HG03571 (cell line): ENCODE results near the gene SLC26A9.
"Not testable (repeated sequence)": the region's sequence is repeated elsewhere in the genome, so short reads cannot be mapped to it uniquely, and the experiment has no call there.

Source experiments
- ATAC-seq: cut with Tn5 transposase; IDR thresholded peaks from one replicate; pipeline ENCODE4 v1.9.1; 2021; ENCODE audit not compliant: unreplicated experiment

Gene SLC26A9

DNA sequence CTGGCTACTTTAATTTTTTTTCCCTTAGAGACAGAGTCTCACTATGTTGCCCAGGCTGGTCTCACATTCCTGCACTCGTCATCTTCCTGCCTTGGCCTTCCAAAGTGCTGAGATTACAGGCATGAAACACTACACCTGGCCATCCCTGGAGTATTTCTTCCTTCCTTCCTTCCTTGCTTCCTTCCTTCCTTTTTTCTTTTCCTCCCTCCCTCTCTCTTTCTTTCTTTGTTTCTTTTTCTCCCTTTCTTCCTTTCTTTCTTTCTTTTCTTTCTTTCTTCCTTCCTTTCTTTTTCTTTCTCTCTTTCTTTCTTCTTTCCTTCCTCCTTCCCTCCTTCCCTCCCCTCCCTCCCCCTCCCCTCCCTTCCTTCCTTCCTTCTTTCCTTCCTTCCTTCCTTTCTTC lies 46.9 kb downstream of the SLC26A9 start:
- no peak for ATAC-seq

DNA sequence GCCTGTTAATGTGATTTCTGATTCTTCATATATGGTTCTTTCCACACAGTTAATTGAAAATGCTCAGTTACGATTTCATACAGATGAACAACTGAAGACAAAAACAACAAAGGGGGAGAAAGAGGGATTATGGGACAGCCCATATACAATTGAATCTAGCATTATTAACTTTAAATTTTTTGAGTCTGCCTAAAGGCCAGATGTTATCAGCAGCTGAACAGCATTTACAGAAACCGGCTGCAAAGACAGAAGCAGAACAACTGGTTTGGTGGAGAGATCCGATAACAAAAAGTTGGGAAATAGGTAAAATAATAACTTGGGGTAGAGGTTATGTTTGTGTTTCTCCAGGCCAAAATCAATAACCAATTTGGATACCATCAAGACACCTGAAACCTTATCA lies 49.1 kb downstream of the SLC26A9 start:
- ATAC-seq = not testable (repeated sequence)

GRCh38 chr1:205892175-205892574 lies 51.1 kb downstream of the SLC26A9 start:
- ATAC-seq = not testable (repeated sequence)

DNA sequence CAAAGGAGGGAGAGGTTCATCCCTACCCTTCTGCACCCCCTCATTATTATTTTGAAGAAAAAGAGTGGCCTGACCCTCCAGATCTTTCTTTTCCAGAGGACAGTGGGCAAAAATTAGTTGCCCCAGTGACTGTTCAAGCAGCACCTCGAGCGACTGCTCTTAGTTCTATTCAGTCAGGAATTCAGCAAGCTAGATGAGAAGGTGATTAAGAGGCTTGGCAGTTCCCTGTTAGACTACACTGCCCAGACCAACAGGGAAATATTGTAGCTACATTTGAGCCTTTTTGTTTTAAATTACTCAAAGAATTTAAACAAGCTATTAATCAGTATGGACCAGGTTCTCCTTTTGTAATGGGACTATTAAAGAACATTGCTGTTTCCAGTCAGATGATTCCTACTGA lies 51.8 kb downstream of the SLC26A9 start:
- ATAC-seq = not testable (repeated sequence)

DNA sequence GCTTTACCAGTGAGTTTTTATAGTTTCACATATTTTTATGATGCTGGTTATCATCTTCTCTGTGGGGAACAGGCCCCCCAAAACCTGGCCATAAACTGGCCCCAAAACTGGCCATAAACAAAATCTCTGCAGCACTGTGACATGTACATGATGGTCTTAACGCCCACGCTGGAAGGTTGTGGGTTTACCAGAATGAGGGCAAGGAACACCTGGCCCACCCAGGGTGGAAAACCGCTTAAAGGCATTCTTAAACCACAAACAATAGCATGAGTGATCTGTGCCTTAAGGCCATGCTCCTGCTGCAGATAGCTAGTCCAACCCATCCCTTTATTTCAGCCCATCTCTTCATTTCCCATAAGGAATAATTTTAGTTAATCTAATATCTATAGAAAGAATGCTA lies 52.6 kb downstream of the SLC26A9 start:
- ATAC-seq = not testable (repeated sequence)

DNA sequence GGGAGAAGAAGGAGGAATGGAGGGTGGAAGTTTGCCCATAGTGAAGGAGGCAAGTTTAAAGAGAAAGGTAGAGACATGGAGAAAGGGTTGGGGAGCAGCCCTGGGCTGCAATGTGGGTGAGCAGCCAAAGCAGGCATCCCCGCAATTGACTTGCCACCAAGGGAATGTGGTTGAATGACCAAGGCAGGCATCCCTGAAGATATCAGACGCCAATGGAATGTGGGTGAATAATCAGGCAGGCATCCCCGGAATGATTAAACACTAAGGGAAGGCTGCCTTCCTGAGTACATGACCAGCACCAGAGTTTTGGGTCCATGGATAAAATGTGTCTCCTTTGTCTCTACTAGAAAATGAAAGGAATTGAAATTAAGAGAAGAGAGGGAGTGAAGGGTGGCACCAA lies 53.5 kb downstream of the SLC26A9 start:
- ATAC-seq = not testable (repeated sequence)

- ATAC-seq = not testable (repeated sequence)
Measured at GRCh38 chr1:205889006-205889405, 54.2 kb downstream of the SLC26A9 start.

GRCh38 chr1:205883792-205884191 lies 59.5 kb downstream of the SLC26A9 start:
- ATAC-seq = no peak

DNA sequence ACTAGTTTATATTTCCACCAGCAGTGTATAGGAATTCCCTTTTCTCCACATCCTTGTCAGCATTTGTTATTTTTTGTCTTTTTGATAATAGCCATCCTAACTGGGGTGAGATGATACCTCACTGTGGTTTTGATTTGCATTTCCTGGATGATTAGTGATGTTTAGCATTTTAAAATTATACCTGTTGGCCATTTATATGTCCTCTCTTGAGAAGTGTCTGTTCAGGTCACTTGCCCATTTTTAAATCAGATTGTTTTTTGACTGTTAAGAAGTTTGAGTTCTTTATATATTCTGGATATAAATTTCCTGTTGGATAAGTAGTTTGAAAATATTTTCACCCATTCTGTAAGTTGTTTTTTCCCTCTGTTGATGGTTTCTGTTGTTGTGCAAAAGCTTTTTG lies 62.3 kb downstream of the SLC26A9 start:
- ATAC-seq = no peak

GRCh38 chr1:205879974-205880373 lies 63.3 kb downstream of the SLC26A9 start:
- ATAC-seq = no peak

DNA sequence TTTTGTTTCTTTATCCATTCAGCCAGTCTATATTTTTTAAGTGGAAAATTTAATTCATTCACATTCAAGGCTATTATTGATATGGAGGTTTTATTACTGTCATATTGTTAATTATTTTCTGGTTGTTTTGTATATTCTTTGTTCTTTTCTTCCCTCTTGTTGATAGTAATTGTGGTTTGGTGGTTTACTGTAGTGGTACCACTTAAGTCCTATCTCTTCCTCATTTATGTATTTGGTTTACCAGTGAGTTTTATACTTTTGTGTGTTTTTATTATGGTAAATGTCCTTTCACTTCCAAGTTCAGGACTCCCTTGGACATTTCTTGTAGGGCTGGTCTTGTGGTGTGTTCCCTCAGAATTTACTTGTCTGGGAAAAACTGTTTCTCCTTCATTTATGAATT lies 65.2 kb downstream of the SLC26A9 start:
- no peak for ATAC-seq

GRCh38 chr1:205873148-205873547 lies 70.1 kb downstream of the SLC26A9 start:
- not testable (repeated sequence) for ATAC-seq

- no peak for ATAC-seq
Measured at GRCh38 chr1:205870236-205870635, 73.0 kb downstream of the SLC26A9 start.
